Measurements from ENCODE around the gene EN2. TPM values are rescaled to one million over a fixed set of nuclear protein-coding genes. Genes with fewer than 3 reads are reported as not detected.

EN2 gene
- total RNA-seq, 4 donors from 2014 or later, result 0.13 to 0.15 TPM; not detected in 2

- Histone ChIP-seq H3K36me3 (no peaks in the 10 kb centered on the region), H3K4me1 (peaks cover 0 to 35% (median 20%) of the 10 kb centered on the region in 3 donors), H3K27ac (no peak overlapping the region), H3K27me3 (peaks cover 100% of the 10 kb centered on the region), H3K9me3 (peaks cover 0 to 1% (median 0%) of the 10 kb centered on the region in 3 donors), H3K4me3 (no peak overlapping the region)
- TF ChIP-seq POLR2A (IDR thresholded peaks at IDR 0.05) (no peak), EP300 (IDR thresholded peaks at IDR 0.05) (no peak), POLR2AphosphoS5 (IDR thresholded peaks at IDR 0.05) (no peak)
- TF ChIP-seq, protein P1, sequence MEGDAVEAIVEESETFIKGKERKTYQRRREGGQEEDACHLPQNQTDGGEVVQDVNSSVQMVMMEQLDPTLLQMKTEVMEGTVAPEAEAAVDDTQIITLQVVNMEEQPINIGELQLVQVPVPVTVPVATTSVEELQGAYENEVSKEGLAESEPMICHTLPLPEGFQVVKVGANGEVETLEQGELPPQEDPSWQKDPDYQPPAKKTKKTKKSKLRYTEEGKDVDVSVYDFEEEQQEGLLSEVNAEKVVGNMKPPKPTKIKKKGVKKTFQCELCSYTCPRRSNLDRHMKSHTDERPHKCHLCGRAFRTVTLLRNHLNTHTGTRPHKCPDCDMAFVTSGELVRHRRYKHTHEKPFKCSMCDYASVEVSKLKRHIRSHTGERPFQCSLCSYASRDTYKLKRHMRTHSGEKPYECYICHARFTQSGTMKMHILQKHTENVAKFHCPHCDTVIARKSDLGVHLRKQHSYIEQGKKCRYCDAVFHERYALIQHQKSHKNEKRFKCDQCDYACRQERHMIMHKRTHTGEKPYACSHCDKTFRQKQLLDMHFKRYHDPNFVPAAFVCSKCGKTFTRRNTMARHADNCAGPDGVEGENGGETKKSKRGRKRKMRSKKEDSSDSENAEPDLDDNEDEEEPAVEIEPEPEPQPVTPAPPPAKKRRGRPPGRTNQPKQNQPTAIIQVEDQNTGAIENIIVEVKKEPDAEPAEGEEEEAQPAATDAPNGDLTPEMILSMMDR (IDR thresholded peaks at IDR 0.05), result no peak
- no peak for ATAC-seq
- WGBS, 2 donors (ENCODE audit: low coverage in 1 of 2), result 12% methylated on average over 3 of the region's 8 CpGs; no CpG with 5 or more reads in 1 of the 2 donors
Observed at GRCh38 chr7:155470186-155470487, 12.2 kb downstream of the EN2 start.

DNA sequence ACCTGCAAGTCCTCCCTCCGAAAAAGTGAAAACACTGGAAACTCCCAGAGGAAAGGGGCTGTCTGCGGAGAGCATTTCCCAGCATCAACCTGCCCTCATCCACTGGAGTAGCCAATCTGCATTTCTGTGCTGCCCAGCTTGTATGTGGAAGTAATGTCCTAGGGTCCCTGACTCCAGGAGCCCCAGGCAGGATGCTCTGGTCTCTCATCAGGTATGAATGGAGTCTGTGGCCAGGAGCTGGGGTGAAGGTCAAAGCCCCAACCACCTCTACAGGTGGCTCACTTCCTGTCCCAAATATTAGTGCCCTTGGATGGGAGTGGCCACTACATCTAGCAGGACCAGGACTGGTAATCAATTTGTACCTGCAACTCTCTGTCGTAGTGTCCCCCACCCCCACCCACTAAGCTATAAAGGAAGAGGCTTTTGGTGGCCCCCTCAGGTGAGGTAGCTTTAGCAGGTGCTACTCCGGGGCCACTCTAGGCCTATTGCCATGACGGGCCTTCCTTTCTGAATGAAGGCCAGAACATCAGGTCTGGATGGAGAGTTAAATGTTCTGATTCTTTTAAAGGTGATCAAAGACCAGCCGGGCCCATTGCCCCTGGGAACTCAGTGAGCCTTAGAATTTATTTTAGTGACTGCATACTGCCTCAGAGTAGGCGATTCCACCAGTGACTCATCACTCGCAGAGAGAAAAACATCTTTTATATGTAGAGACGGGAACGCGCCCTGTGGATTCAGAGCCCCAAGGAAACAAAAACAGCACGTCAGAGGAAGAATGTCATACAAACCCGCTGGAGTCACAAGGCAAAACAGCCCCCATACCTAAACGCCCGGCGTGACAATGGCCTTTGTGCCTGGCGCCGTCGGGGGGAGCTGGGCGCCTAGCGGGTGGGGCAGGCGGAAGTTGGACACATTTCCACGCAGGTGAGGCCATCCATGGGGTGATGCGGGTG, 13.0 kb downstream of the EN2 start:
- Histone ChIP-seq H3K4me3 (no peak overlapping the region), H3K36me3 (no peaks in the 10 kb centered on the region), H3K9me3 (peaks cover 0 to 9% (median 0%) of the 10 kb centered on the region in 3 donors), H3K4me1 (peaks cover 0 to 29% (median 20%) of the 10 kb centered on the region in 3 donors), H3K27me3 (peaks cover 100% of the 10 kb centered on the region), H3K27ac (no peak overlapping the region)
- 0 to 2% methylated on average over 15 to 20 of the region's 24 CpGs for WGBS, 2 donors (ENCODE audit: low coverage in 1 of 2)
- TF ChIP-seq EP300 (IDR thresholded peaks at IDR 0.05), result no peak
- TF ChIP-seq POLR2A (IDR thresholded peaks at IDR 0.05), result no peak
- TF ChIP-seq, protein P1 (IDR thresholded peaks at IDR 0.05), result no peak
- TF ChIP-seq POLR2AphosphoS5 (IDR thresholded peaks at IDR 0.05), result no peak
- no peak for ATAC-seq

DNA sequence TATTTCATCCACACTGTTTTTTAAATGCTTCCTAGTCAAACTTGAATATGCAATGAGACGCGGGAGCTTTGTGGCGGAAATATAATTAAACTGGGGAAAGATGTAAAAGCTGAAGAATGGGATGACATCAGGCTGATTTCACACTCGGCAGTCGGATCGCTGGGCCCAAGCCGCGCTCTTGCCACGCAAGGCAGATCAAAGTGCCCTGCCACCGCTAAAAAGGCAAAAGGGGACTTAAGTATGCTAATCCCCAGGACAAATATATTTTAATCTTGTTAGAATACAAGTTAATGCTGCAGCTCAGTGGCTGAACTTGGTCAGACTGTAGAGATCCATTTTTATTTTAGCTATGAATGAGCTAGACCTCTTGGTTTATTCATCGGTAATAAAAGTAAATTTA, 13.8 kb downstream of the EN2 start:
- no peak for TF ChIP-seq POLR2A (IDR thresholded peaks at IDR 0.05)
- no peak for TF ChIP-seq EP300 (IDR thresholded peaks at IDR 0.05)
- no peak for TF ChIP-seq POLR2AphosphoS5 (IDR thresholded peaks at IDR 0.05)
- TF ChIP-seq, protein P1 (IDR thresholded peaks at IDR 0.05), result no peak
- no peak for ATAC-seq
- no peak overlapping the region for H3K27ac ChIP-seq
- 9 to 10% methylated on average over 8 to 9 of the region's 11 CpGs for WGBS, 2 donors (ENCODE audit: low coverage in 1 of 2)
- peaks cover 0 to 21% (median 15%) of the 10 kb centered on the region in 3 donors for H3K4me1 ChIP-seq
- H3K27me3 ChIP-seq, result peaks cover 100% of the 10 kb centered on the region
- H3K9me3 ChIP-seq, result peaks cover 0 to 17% (median 0%) of the 10 kb centered on the region in 3 donors
- no peak overlapping the region for H3K4me3 ChIP-seq
- H3K36me3 ChIP-seq, result no peaks in the 10 kb centered on the region

GRCh38 chr7:155477476-155477875, 19.5 kb downstream of the EN2 start:
- WGBS, 2 donors (ENCODE audit: low coverage in 1 of 2), result 67 to 76% methylated on average over 4 of the region's 4 CpGs
- H3K27me3 ChIP-seq, result peaks cover 100% of the 10 kb centered on the region

More at GRCh38 chr7:155477476-155477875, 19.5 kb downstream of the EN2 start:
- TF ChIP-seq POLR2AphosphoS5 (IDR thresholded peaks at IDR 0.05), result no peak
- no peak for TF ChIP-seq EP300 (IDR thresholded peaks at IDR 0.05)
- TF ChIP-seq, protein P1 (IDR thresholded peaks at IDR 0.05), result no peak
- no peak for TF ChIP-seq POLR2A (IDR thresholded peaks at IDR 0.05)
- peaks cover 0 to 18% (median 0%) of the 10 kb centered on the region in 3 donors for H3K9me3 ChIP-seq
- H3K4me1 ChIP-seq, result no peaks in the 10 kb centered on the region
- no peaks in the 10 kb centered on the region for H3K36me3 ChIP-seq
- H3K4me3 ChIP-seq, result no peak overlapping the region
- ATAC-seq, result no peak
- H3K27ac ChIP-seq, result no peak overlapping the region

Measured in gastroesophageal sphincter (tissue), 4 donors.